Measurements from ENCODE around the gene MRNIP.

Gene MRNIP

GRCh38 chr5:179880066-179880650 lies 21.5 kb upstream of the MRNIP start:
- TF ChIP-seq CTCF (IDR thresholded peaks at IDR 0.05; ENCODE audit: insufficient read depth, low read depth, low read length, missing control alignments), result no peak
- no peak for DNase-seq (ENCODE audit: low read depth)
- no peak overlapping the region for H3K4me3 ChIP-seq (ENCODE audit: low read length)

GRCh38 chr5:179879690-179880010 lies 21.0 kb upstream of the MRNIP start:
- H3K4me3 ChIP-seq (ENCODE audit: low read length), result no peak overlapping the region
- TF ChIP-seq CTCF (IDR thresholded peaks at IDR 0.05; ENCODE audit: insufficient read depth, low read depth, low read length, missing control alignments), result no peak
- DNase-seq (ENCODE audit: low read depth), result no peak

- no peak for TF ChIP-seq CTCF (IDR thresholded peaks at IDR 0.05; ENCODE audit: insufficient read depth, low read depth, low read length, missing control alignments)
- no peak overlapping the region for H3K4me3 ChIP-seq (ENCODE audit: low read length)
- DNase-seq (ENCODE audit: low read depth), result no peak
Measured at GRCh38 chr5:179879003-179879689, 20.5 kb upstream of the MRNIP start.

GRCh38 chr5:179878222-179879002 lies 19.8 kb upstream of the MRNIP start:
- H3K4me3 ChIP-seq (ENCODE audit: low read length), result no peak overlapping the region
- DNase-seq (ENCODE audit: low read depth), result no peak
- TF ChIP-seq CTCF (IDR thresholded peaks at IDR 0.05; ENCODE audit: insufficient read depth, low read depth, low read length, missing control alignments), result no peak

GRCh38 chr5:179876610-179876952 lies 18.0 kb upstream of the MRNIP start:
- H3K4me3 ChIP-seq (ENCODE audit: low read length), result no peak overlapping the region
- TF ChIP-seq CTCF (IDR thresholded peaks at IDR 0.05; ENCODE audit: insufficient read depth, low read depth, low read length, missing control alignments), result no peak
- DNase-seq (ENCODE audit: low read depth), result no peak

GRCh38 chr5:179875741-179876609 lies 17.4 kb upstream of the MRNIP start:
- no peak for DNase-seq (ENCODE audit: low read depth)
- no peak overlapping the region for H3K4me3 ChIP-seq (ENCODE audit: low read length)
- TF ChIP-seq CTCF (IDR thresholded peaks at IDR 0.05; ENCODE audit: insufficient read depth, low read depth, low read length, missing control alignments), result no peak

Measured in epithelial cell of esophagus (primary cell).